Dermis blood vessel endothelial cell (primary cell): Measurements from ENCODE around the gene HCFC1. TPM values are rescaled to one million over a fixed set of nuclear protein-coding genes. Genes with fewer than 3 reads are reported as not detected.
A peak's percentile ranks its signal among the peaks of the same experiment; 100 is the strongest.

Experiments used
- DNase-seq: peaks from one replicate; pipeline ENCODE4 v3.0.0; 2010
- total RNA-seq: library from RNA; depleted of rRNA; stranded (reverse); fragments of >200 nt; gene quantifications from 2 replicates; pipeline ENCODE4 v1.2.3, GENCODE V29; 2014

HCFC1 gene
- total RNA-seq, 1 donor from 2014 or later: 15.3 TPM

- peak; percentile 25 for DNase-seq
Measured at GRCh38 chrX:153900831-153901752, 70.5 kb downstream of the HCFC1 start.

GRCh38 chrX:153897899-153898298 is 73.7 kb downstream of the HCFC1 start:
- no peak for DNase-seq

Other genes starting within 250 kb of the HCFC1 start
- gene BCAP31, start 247.4 kb downstream of the HCFC1 start, total RNA-seq: 303 and 321 TPM in 2 replicates
- 10.0 and 16.6 TPM in 2 replicates for gene ABCD1, start 247.0 kb downstream of the HCFC1 start, total RNA-seq
- 5.1 and 14.1 TPM in 2 replicates for gene PLXNB3, start 207.6 kb downstream of the HCFC1 start, total RNA-seq
- gene SRPK3, start 190.8 kb downstream of the HCFC1 start, total RNA-seq: under 0.01 and 0.05 TPM in 2 replicates
- 35.1 and 63.9 TPM in 2 replicates for gene IDH3G, start 177.4 kb downstream of the HCFC1 start, total RNA-seq
- gene SSR4, start 177.2 kb downstream of the HCFC1 start, total RNA-seq: 75.9 and 143 TPM in 2 replicates
- gene PDZD4, start 141.3 kb downstream of the HCFC1 start, total RNA-seq: 0.23 and 0.68 TPM in 2 replicates
- 1.1 and 2.4 TPM in 2 replicates for gene L1CAM, start 85.6 kb downstream of the HCFC1 start, total RNA-seq
- 4.7 and 6.3 TPM in 2 replicates for gene AVPR2, start 67.1 kb downstream of the HCFC1 start, total RNA-seq
- gene ARHGAP4, start 45.6 kb downstream of the HCFC1 start, total RNA-seq: 16.0 and 27.2 TPM in 2 replicates
- 70.6 and 88.2 TPM in 2 replicates for gene NAA10, start 36.8 kb downstream of the HCFC1 start, total RNA-seq
- gene RENBP, start 27.2 kb downstream of the HCFC1 start, total RNA-seq: 12.1 and 27.4 TPM in 2 replicates
- gene TMEM187, start 936 bp upstream of the HCFC1 start, total RNA-seq: 6.0 and 6.5 TPM in 2 replicates
- gene IRAK1, start 48.1 kb upstream of the HCFC1 start, total RNA-seq: 53.8 and 81.9 TPM in 2 replicates
- gene MECP2, start 125.9 kb upstream of the HCFC1 start, total RNA-seq: 22.5 and 34.9 TPM in 2 replicates
- not detected in 2 replicates for gene OPN1LW, start 172.4 kb upstream of the HCFC1 start, total RNA-seq
- gene OPN1MW, start 210.8 kb upstream of the HCFC1 start, total RNA-seq: 0.17 TPM in 1 of 2 replicates, not detected in the other
- not detected in 2 replicates for gene OPN1MW2, start 247.9 kb upstream of the HCFC1 start, total RNA-seq